ENCODE measurements around the gene GPR108. TPM values are rescaled to one million over a fixed set of nuclear protein-coding genes. Genes with fewer than 3 reads are reported as not detected.

Gene GPR108
- total and polyA plus RNA-seq, 8 donors, result 51.0 to 81.7 (median 62.6) TPM

GRCh38 chr19:6721138-6721474 is 16.3 kb downstream of the GPR108 start:
- Histone ChIP-seq H3K4me1 (peaks cover 26 to 54% of the 10 kb centered on the region in 2 donors), H3K36me3 (no peaks in the 10 kb centered on the region), H3K27ac (peak overlapping the region; percentile 46 to 81), H3K9me3 (no peaks in the 10 kb centered on the region), H3K27me3 (peaks cover 0 to 3% of the 10 kb centered on the region in 2 donors), H3K4me3 (no peak overlapping the region)
- no peak for ATAC-seq
- TF ChIP-seq, protein P1, sequence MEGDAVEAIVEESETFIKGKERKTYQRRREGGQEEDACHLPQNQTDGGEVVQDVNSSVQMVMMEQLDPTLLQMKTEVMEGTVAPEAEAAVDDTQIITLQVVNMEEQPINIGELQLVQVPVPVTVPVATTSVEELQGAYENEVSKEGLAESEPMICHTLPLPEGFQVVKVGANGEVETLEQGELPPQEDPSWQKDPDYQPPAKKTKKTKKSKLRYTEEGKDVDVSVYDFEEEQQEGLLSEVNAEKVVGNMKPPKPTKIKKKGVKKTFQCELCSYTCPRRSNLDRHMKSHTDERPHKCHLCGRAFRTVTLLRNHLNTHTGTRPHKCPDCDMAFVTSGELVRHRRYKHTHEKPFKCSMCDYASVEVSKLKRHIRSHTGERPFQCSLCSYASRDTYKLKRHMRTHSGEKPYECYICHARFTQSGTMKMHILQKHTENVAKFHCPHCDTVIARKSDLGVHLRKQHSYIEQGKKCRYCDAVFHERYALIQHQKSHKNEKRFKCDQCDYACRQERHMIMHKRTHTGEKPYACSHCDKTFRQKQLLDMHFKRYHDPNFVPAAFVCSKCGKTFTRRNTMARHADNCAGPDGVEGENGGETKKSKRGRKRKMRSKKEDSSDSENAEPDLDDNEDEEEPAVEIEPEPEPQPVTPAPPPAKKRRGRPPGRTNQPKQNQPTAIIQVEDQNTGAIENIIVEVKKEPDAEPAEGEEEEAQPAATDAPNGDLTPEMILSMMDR (IDR thresholded peaks at IDR 0.05), result no peak
- DNase-seq, result no peak
- intact Hi-C loops (cut with DNase I), result no loop called here

- Histone ChIP-seq H3K27ac (peak within 1 kb of the TSS; percentile 46 to 81), H3K9me3 (no peaks in the 10 kb centered on the region), H3K4me3 (peak within 1 kb of the TSS; percentile 22 to 47), H3K27me3 (peaks cover 0 to 3% of the 10 kb centered on the region in 2 donors), H3K4me1 (peaks cover 26 to 54% of the 10 kb centered on the region in 2 donors), H3K36me3 (no peaks in the 10 kb centered on the region)
- intact Hi-C loops (cut with DNase I), result no loop called here
- peak; percentile 66 for ATAC-seq
- DNase-seq, result peak in 3 of 4 donors; percentile 55 to 72 (median 70)
- TF ChIP-seq, protein P1 (IDR thresholded peaks at IDR 0.05), result no peak
Measured at GRCh38 chr19:6720369-6721137, 16.8 kb downstream of the GPR108 start, which contains the start of gene C3. Gene C3 (minus strand): TSS chr19:6720650. CDS start chr19:6720589, 61 bp downstream.

GRCh38 chr19:6719992-6720368 is 17.4 kb downstream of the GPR108 start:
- H3K9me3 ChIP-seq, result no peaks in the 10 kb centered on the region
- ATAC-seq, result no peak
- H3K36me3 ChIP-seq, result no peaks in the 10 kb centered on the region
- TF ChIP-seq, protein P1 (IDR thresholded peaks at IDR 0.05), result no peak
- H3K4me3 ChIP-seq, result peak overlapping the region; percentile 22 to 47
- no peak for DNase-seq
- no peak overlapping the region for H3K27ac ChIP-seq
- peaks cover 0 to 3% of the 10 kb centered on the region in 2 donors for H3K27me3 ChIP-seq
- peaks cover 26 to 49% of the 10 kb centered on the region in 2 donors for H3K4me1 ChIP-seq
- intact Hi-C loops (cut with DNase I), result no loop called here

GRCh38 chr19:6719540-6719861 is 17.9 kb downstream of the GPR108 start:
- Histone ChIP-seq H3K4me3 (peak overlapping the region; percentile 22 to 47), H3K4me1 (peaks cover 26 to 44% of the 10 kb centered on the region in 2 donors), H3K27me3 (peaks cover 0 to 3% of the 10 kb centered on the region in 2 donors), H3K27ac (no peak overlapping the region), H3K36me3 (no peaks in the 10 kb centered on the region), H3K9me3 (no peaks in the 10 kb centered on the region)
- ATAC-seq (peak; percentile 5), DNase-seq (no peak)
- intact Hi-C loops (cut with DNase I), result no loop called here
- TF ChIP-seq, protein P1 (IDR thresholded peaks at IDR 0.05), result no peak

GRCh38 chr19:6718741-6719539 is 18.4 kb downstream of the GPR108 start:
- no peaks in the 10 kb centered on the region for H3K36me3 ChIP-seq
- intact Hi-C loops (cut with DNase I), result no loop called here
- peak overlapping the region; percentile 22 to 47 for H3K4me3 ChIP-seq
- peaks cover 26 to 39% of the 10 kb centered on the region in 2 donors for H3K4me1 ChIP-seq
- no peaks in the 10 kb centered on the region for H3K9me3 ChIP-seq
- H3K27me3 ChIP-seq, result peaks cover 0 to 3% of the 10 kb centered on the region in 2 donors
- TF ChIP-seq, protein P1 (IDR thresholded peaks at IDR 0.05), result no peak
- H3K27ac ChIP-seq, result no peak overlapping the region
- DNase-seq (peak in 1 of 4 donors; percentile 81), ATAC-seq (peak; percentile 45)

Measured in left lung (tissue), 10 donors.